LNCaP clone FGC (cell line): ENCODE results near the gene CCER1.

Experiments
- DNase-seq: peaks from one replicate; pipeline ENCODE4 v3.0.0-alpha.2; 2011; ENCODE audit warnings: low read depth
- H3K4me3 ChIP-seq: 2 replicates; pipeline ENCODE4 v1.5.1; 2011; ENCODE audit warnings: mild to moderate bottlenecking, low read depth, low read length, control low read depth
- TF ChIP-seq, protein P1 (sequence below): IDR thresholded peaks from 2 replicates; pipeline ENCODE4 v1.5.1; 2012; ENCODE audit warnings: mild to moderate bottlenecking; ENCODE audit not compliant: control insufficient read depth, insufficient read depth; ENCODE audit errors: extremely low read depth

CCER1 gene

DNA sequence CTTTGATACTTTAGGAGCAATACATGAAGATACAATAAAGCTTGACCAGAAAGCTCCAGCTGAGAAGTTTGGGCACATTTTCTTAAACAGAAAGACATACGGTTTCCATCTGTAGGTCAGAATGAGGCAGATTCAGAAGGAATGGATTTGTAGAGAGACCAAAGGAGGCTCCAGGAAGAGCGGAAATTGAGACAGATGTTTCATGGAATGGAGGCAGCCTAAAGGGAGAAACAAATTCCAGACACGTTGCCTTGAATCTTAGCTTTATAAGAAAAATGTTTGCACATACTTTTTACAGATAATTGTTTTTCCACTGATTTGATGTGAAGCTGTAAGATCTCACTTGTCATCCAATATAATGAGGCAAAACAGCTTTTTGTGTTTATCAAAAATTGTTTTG, 25.0 kb upstream of the CCER1 start:
- DNase-seq = no peak
- TF ChIP-seq, protein P1, sequence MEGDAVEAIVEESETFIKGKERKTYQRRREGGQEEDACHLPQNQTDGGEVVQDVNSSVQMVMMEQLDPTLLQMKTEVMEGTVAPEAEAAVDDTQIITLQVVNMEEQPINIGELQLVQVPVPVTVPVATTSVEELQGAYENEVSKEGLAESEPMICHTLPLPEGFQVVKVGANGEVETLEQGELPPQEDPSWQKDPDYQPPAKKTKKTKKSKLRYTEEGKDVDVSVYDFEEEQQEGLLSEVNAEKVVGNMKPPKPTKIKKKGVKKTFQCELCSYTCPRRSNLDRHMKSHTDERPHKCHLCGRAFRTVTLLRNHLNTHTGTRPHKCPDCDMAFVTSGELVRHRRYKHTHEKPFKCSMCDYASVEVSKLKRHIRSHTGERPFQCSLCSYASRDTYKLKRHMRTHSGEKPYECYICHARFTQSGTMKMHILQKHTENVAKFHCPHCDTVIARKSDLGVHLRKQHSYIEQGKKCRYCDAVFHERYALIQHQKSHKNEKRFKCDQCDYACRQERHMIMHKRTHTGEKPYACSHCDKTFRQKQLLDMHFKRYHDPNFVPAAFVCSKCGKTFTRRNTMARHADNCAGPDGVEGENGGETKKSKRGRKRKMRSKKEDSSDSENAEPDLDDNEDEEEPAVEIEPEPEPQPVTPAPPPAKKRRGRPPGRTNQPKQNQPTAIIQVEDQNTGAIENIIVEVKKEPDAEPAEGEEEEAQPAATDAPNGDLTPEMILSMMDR = no peak
- H3K4me3 ChIP-seq = no peak overlapping the region

DNA sequence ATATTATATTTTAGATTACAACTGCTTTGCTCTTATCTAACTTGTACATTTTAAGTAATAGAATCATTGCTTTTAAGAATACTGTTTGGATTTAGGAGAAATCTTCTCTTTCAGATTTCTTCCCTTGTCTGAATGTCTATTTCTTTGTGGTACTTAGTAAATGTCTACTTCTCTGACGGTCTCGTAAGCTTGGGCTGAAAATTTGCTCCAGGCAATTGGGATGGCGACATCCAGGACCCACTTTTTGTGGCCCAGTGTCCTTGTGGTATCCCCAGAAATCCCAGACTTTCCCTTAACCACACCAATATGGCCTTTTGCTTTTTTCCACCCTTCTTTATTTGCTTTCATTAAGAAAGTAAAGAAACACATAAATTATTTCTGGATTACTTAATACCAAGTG, 24.0 kb upstream of the CCER1 start:
- DNase-seq = no peak
- no peak overlapping the region for H3K4me3 ChIP-seq
- TF ChIP-seq, protein P1 = no peak

DNA sequence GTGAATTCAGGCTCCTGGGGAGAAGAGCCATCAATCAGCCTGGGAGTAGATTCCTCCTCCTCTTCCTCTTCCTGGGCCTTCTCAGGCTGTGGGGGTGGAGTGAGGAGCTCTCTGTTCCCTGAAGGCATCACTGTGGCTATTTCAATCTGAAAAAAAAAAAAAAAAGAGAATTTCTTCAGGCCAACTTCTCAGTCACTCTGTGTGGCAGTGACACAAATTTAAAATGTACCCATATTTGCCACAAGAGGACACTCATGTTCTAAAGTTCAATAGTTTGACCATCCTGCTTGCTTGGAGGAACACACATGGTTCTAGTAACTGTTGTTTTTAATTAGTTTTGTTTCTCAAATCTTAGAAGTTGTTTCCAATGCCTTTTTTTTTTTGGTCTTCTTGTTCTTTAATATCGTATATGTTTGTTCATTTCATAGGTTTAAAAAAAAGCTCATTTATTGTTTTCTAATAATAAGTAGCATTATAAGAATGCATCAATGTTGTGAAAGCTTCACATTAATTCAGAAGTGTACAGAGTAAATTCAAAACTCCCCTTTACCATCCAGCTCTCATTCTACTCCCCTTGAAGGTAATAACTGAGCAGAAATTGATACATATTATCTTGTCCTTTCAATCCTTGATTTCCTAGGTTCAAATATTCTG, 23.3 kb upstream of the CCER1 start:
- no peak overlapping the region for H3K4me3 ChIP-seq
- DNase-seq = peak; percentile 27
- TF ChIP-seq, protein P1 = peak; percentile 80

DNA sequence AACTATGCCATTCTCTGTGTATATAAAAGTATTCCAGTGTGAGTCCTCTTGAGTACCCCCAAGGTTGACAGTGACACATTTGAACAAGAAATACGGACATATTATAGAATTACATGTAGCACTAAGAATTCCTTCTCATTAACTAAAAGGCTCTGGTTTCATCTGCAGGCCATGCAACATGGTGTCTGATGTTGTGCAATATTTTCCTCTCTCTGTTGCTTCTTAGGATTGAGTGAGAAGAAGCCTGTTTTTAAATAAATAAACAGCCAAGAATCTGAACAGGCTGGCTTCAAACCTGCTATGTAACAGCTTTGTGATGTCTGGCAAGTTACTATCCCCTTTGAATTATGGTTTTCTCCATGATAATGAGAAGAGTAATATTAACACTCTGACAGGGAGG, 22.2 kb upstream of the CCER1 start:
- no peak overlapping the region for H3K4me3 ChIP-seq
- TF ChIP-seq, protein P1 = no peak
- DNase-seq = no peak

DNA sequence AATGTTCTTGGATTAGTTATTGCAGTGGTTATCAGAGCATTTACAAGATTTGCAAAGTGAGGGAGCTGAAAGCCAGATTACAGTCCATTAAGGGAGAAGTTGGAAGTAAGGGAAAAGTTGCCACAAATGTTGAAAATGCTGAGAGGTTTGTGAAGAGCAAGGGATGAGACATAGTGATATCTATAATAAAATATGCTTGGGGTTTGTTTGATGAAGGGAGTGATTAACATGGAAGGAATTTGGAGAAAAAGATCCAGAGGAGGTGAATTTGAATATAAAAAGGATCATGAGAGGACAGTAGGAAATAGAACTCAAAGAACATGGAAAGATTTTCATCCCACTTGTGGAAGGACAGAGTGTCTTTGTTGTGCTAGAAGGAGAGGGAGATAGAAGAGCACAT, 19.3 kb upstream of the CCER1 start:
- TF ChIP-seq, protein P1 = no peak
- DNase-seq = no peak
- no peak overlapping the region for H3K4me3 ChIP-seq

DNA sequence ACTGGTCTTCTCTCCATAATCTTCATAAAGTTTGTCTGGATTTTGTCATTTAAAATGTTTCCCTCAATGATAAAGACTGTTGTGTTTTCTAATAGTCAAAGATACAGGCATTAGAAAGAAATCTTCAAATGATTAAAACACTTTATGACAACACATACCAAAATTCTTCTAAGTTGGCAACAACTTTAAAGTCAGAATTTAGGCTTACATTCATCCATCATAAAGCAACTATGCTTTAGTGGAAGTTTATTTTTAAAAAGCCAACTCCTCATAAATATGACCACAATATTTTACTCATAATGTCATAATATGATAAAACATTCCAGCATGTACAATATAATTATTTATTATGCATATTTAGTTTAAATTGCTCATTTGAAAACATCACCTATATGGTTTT, 17.2 kb upstream of the CCER1 start:
- DNase-seq = no peak
- TF ChIP-seq, protein P1 = no peak
- no peak overlapping the region for H3K4me3 ChIP-seq

DNA sequence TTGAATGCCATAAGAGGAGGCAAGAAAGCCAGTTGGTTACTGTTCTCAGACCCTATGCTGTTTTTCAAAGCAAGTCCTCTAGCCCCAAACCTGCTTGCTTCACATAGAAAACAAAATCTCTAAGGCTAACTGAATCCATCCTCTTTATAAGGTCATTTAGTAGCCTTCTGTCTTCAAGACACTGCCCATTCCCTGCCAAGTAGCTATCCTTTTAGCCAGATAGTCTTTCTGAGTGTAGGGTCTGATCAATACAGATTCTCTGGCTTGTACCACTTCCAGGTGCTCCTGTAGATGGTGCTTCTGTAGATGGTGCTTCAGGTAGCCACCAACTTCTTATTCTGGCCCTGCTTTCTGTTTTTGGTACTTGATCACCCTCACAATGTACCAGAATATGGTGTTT, 15.9 kb upstream of the CCER1 start:
- TF ChIP-seq, protein P1 = no peak
- H3K4me3 ChIP-seq = no peak overlapping the region
- DNase-seq = no peak
